ENCODE data around the gene GPR179.

The GPR179 gene, protein sequence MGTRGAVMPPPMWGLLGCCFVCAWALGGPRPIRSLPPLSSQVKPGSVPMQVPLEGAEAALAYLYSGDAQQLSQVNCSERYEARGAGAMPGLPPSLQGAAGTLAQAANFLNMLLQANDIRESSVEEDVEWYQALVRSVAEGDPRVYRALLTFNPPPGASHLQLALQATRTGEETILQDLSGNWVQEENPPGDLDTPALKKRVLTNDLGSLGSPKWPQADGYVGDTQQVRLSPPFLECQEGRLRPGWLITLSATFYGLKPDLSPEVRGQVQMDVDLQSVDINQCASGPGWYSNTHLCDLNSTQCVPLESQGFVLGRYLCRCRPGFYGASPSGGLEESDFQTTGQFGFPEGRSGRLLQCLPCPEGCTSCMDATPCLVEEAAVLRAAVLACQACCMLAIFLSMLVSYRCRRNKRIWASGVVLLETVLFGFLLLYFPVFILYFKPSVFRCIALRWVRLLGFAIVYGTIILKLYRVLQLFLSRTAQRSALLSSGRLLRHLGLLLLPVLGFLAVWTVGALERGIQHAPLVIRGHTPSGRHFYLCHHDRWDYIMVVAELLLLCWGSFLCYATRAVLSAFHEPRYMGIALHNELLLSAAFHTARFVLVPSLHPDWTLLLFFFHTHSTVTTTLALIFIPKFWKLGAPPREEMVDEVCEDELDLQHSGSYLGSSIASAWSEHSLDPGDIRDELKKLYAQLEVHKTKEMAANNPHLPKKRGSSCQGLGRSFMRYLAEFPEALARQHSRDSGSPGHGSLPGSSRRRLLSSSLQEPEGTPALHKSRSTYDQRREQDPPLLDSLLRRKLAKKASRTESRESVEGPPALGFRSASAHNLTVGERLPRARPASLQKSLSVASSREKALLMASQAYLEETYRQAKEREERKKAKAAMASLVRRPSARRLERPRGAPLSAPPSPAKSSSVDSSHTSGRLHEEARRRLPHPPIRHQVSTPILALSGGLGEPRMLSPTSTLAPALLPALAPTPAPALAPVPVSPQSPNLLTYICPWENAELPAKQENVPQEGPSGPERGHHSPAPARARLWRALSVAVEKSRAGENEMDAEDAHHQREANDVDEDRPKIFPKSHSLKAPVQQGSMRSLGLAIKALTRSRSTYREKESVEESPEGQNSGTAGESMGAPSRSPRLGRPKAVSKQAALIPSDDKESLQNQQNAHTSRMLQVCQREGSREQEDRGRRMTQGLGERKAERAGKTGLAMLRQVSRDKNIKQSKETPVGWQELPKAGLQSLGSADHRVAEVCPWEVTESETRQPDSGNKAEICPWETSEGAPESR (N-terminal part only)

DNA sequence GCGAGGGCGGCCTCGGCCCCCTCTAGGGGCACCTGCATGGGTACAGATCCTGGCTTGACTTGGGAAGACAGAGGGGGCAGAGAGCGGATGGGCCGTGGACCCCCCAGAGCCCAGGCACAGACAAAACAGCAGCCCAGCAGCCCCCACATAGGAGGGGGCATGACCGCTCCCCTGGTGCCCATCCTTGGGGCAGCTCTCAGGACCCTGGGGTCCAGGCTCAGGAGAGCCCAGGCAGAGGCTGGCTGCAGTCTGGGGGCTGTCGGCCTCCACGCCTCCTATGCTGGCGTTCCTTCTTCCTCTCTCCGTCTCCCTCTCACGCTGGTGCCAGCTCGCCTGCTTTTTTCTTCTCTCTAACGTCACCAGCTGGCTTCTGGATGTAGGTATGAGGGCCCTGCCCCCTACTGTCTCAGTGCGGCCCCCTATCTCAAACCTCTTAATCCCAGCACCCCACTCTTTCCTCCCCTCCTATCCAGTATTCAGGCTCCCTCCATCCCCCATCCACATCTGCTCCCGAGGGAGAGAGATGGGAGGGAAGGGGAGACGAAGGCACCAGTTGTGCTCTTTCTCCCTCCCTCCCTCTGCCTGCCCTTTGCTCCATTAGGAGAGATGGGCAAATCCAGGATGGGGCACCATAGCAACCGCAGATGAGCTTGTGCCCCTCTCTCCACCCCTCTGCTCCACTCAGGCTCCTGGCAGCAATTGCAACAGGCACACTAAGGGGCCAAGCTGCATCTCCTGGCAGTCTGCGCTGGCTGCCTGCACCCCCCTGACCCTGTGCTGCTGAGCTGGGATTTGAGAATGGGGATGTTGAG lies at the start of gene GPR179:
Gene GPR179, minus strand, starts transcription at position 349 of the 812 bp plus-strand sequence. Its CDS starts 167 bp downstream, at position 182.
- DNase-seq (ENCODE audit: low spot score), result no peak

DNA sequence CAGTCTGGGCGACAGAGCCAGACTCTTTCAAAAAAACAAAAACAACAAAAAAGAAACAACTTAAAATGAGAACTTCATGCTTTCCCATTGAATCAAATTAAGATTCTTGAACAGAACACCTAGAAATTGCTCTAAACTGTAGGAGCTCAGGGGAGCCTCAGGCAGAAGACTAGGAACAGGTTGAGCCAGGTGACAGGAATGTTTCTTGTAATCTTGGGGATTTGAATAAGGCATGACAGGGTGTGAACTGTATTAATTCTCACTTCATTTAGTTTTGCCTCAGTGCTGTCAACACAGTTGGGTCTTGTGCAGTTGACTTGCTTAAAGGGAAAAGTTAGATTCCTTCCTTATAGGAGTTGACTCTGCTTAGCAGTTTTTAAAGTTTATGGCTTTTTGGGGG lies 35.7 kb upstream of the GPR179 start:
- no peak for DNase-seq (ENCODE audit: low spot score)

DNA sequence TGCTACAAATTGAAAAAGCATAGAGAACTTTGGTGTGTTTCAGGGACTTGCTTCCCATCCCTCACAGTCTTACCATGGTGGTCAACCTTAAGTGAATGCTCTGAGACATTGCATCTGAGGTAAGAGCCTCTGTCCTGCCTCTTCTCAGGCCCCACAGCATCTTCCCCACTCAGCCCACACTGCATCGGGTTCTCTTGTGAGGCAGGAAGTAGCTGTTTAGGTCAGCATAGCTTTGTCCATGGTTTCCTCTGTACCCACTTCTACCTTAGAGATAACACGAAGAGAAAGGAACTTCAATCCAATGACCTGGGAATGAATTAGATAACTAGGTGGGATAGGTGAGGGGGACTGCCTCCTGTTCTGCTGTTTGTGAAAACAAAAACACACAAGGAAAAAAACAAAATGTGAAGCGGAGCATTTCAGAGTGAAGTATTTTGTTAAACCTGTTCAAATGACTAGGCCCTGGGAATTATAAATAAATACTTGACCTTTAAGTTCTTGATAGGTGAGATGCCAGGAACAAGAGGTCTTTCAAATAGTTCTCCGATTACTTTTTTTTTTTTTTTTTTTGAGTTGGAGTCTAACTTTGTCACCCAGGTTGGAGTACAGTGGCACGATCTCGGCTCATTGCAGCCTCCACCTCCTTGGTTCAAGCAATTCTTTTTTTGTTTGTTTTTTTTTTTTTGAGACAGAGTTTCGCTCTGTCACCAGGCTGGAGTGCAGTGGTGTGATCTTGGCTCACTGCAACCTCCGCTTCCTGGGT lies 25.5 kb upstream of the GPR179 start:
- no peak for DNase-seq (ENCODE audit: low spot score)

DNA sequence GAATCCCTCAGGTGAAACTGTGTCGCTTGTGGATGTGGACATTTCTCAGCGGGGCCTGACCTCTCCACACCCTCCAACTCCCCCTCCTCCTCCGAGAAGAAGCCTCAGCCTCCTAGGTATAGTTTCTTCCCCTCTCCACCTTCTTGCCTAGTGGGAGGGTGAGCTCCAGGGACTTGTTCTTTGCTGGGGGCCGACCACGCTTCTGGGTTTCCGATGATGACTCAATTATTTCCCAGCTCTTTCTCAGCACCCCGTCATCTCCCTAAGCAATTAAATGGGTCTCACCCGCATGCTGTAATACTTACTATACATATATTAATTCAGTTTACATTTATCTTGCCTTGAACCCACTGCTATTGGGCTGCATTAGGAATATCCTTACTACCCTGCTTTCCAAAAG lies 21.0 kb upstream of the GPR179 start:
- DNase-seq (ENCODE audit: low spot score), result no peak

DNA sequence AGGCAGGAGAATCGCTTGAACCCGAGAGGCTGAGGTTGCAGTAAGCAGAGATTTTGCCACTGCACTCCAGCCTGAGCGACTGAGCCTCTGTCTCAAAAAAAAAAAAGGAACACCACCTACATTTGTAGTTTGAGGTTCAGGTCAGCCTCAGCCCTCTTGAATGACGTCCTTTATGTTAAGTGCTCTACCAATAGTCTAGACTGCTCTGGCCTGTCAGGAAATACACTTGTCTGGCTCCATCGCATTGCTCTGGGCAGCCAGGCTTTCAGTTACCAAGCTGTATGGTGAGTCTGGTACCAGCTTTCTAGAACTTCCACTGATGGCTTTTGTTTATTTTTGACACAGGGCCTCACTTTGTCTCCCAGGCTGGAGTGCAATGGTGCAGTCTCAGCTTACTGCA lies 19.3 kb upstream of the GPR179 start:
- no peak for DNase-seq (ENCODE audit: low spot score)

DNA sequence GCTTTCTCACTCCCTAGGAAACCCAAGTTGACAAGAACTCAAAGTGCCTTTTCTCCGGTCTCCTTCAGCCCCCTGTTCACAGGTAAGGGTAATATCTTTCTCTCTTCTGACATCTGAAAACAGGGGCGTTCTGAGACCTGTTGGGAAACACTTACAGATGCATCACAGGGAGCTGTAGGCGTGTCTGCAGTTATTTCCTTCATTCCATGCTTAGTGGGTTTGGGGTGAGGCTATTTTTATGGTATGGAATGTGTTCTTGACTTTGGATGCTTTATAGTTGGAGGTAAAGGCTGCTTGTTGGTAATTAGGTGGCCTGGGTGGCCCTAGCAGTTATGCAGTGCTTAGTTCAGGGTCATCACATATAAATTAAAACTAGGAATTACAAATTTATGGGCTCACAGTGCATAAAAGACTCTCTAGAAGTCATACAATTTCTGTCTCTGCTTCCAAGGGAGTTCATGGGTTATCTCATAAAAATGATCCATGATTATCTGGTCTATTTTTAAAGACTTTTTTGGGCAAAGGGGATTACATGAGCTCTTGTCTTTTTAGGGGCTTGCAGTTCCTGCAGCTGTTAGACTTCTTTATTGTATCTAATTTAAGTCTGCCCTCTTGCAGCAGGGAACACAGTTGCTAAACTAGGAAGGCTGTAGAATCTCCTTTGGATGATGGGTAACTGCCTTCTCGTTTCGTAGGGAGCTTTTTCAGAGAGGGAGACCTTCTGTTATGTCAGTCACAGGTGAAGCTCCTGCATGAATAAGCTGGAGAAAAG lies 18.1 kb upstream of the GPR179 start:
- no peak for DNase-seq (ENCODE audit: low spot score)

DNA sequence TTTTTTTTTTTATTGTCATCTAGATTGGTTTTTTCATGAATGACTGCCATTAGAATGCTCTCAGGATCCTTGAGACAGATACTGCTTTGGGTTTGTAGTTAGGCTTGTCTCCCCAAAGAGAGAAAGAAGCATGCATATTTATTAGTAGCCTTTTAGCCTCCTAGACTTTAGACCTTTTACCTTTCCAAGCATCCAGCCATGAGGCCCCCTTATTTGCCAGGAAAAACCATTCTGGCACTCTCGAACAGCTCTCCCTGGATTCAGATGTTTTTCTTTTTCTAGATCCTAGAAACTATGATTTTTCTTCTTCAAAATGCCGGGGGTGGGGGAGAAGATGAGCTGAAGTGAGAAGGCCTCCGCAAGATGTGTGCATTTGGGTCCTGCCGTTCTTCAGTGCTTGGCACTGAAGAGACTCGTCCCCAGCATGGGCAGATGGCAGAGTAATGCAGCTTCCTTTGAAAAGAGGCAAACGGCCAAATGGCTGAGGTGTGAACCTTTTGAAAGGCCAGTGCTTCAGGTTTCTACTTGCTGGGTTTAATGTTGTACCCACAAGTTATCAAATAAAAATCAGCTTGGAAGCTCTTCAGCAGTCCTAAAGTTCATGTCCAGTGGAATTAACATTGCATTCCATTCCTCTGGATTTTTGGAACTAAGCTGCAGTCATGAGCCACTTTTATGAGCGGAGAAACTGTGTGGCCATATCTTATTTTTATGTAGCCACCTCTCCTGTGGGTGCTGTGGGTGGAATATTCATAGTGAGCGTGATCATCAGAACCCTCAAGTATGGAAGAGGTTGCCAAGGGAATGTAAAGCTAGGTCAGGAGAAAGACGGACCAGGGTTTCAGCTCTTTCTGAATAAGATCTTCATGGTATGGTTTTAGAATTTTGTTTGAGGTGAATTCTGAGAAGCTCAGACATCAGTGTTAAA lies 15.1 kb upstream of the GPR179 start:
- DNase-seq (ENCODE audit: low spot score), result no peak

DNA sequence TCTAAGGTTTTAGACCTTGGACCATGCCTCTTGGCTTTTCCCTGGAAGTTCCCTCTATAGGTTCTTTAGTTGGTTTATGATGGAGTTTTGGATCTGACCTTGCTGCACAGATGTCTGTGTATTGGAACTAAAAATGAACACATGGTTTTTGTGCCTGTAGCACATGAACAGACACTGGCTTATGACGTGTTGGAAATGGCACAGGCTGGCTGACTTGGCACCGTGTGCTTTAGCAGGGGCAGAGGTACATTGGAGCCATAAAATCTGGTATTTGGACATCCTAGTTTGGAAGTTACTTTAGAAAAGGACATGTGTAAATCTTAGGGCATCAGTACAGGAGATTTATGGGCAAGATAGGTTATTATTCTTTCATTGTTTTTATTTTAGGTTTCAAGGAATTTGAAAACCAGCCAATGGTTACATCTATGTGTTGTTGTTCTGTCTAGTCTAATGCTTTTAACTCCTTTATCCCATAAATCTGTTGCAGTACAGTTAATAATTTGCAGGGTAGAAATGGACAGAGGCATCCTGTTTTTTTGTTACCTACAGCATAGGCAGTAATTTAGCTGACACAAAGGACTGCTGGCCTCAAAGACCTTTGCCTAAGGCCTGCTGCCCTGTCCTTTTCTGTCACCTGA lies 13.8 kb upstream of the GPR179 start:
- DNase-seq (ENCODE audit: low spot score), result no peak

DNA sequence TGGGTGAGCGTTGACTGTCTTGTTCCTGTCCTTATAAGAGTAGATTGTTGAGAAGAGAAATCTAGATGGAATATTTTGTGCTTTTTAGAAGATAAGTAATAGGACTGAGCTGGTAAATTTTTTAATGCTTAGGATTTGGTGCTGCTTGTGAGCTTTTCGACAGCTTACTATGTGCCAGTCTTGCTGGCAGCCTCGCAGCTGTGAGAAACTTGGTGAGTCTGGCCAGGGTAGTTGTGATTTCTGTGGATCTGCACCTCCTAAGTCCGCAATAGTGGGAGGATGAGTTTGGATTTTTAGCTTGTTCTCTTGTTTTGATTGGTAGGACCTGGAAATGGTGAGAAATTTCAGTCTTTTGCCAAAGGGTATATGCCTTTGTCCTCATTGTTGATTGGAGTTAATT lies 11.5 kb upstream of the GPR179 start:
- DNase-seq (ENCODE audit: low spot score), result no peak

DNA sequence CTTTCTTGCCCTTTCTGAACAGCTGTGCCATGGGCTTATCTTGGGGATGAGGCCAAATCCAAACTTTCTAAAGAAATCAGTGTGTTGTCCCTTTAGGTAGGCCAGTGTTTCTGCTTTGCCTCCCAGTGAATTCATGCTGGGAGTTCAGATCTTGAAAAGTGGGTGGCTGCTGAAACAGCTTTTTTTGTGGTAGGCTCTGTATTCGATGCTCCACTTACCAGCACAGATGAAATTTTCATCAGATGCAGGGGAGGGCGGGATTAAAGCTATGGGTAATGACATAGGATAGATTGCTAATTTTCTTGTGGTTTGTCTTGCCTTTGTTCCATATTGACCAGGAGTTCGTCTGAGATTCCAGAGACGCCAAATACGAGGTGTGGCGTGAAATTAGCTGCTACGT lies 10.7 kb upstream of the GPR179 start:
- DNase-seq (ENCODE audit: low spot score), result no peak

DNA sequence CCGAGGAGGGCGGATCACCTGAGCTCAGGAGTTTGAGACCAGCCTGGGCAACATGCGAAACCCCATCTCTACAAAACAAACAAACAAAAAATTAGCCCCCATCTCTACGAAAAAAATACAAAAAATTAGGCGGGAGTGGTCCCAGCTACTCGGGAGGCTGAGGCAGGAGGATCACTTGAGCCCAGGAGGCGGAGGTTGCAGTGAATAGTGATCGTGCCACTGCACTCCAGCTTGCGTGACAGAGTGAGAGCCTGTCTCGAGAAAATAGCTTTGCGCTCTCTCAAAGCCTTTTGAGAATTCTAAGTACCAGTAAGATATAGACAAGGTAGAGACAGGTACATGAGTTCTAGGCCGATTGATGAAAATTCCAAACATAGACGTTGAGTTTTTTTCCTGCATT lies 9.9 kb upstream of the GPR179 start:
- no peak for DNase-seq (ENCODE audit: low spot score)

DNA sequence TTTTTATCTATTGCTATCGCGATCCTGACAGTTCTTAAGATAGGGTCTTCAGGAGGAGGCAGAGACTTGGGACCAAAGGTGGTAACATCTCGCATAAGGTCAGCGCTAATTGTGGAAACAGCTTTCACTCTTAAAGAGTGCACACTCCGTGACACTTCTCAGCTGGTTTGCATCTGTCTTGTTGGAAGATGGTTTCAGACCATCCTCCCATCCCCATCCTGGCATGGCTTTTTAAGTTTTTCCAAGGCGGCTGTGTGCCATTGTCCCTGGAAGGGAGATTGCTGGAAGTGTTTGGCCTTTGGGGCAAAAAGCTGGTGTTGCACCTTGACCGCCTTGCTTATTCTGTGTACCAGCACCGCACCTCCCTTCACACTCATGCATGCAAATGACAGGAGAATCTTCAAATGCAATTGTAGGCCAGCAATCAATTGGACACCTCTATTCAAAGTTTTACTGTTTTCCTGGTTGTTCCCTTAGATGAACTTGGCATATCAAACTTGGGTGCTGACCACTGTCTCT lies 9.4 kb upstream of the GPR179 start:
- no peak for DNase-seq (ENCODE audit: low spot score)

DNA sequence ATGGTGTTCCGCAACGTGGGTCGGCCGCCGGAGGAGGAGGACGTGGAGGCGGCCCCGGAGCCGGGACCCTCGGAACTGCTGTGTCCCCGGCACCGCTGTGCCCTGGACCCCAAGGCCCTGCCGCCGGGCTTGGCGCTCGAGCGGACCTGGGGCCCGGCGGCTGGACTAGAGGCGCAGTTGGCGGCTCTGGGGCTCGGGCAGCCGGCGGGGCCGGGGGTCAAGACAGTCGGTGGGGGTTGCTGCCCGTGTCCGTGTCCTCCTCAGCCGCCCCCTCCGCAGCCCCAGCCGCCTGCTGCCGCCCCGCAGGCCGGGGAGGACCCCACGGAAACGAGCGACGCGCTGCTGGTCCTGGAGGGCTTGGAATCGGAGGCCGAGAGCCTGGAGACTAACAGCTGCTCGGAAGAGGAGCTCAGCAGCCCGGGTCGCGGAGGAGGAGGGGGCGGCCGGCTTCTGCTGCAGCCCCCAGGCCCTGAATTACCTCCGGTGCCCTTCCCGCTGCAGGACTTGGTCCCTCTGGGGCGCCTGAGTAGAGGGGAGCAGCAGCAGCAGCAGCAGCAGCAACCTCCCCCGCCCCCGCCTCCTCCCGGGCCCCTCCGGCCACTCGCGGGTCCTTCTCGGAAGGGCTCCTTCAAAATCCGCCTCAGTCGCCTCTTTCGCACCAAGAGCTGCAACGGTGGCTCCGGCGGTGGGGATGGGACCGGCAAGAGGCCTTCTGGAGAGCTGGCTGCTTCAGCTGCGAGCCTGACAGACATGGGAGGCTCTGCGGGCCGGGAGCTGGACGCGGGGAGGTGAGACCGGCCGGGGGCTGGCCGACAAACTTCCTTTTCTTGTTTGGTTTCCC lies 8.7 kb upstream of the GPR179 start:
- no peak for DNase-seq (ENCODE audit: low spot score)

DNA sequence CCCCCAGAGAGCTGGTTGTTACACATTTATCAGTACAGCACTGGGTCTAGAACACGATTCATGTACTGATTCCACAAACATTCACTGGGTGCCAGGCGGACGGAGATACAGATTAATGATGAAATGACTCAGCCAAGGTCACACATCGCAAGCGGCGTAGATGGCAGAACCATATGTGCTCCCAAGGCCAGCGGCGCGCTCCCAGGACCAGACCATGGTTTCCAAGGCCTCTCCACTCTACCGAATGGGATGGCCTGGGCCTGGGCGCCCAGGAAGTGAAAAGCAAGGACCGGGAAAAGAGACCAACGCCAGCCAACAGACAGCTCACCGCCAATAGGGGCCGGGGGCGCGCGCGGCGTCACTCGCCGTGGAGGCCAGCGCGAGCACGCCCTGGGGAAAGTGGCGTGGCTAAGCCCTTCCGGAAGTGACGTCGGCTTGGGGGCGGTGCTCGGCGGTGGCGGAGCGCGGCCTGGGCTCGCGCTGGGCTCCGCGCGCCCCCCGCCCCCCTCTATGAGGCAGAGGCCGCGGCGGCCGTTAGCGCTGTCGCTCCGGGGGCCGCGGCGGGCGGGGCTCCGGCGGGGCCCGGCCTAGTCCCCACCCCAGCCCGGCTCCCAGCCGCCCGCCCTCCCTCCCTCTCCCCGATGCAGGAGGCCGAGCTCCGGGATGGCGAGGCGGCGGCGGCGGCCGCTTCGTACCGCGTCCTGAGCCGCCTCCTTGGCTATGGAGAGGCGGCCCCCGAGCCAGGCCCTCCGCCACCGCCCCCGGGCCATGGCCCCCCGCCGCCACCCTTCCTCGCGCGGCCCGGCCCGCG lies 7.9 kb upstream of the GPR179 start, which contains the start of gene SOCS7:
Gene SOCS7, plus strand, starts transcription at position 433 of the 811 bp plus-strand sequence. Its CDS starts 209 bp downstream, at position 642.
- peak; percentile 88 for DNase-seq (ENCODE audit: low spot score)

DNA sequence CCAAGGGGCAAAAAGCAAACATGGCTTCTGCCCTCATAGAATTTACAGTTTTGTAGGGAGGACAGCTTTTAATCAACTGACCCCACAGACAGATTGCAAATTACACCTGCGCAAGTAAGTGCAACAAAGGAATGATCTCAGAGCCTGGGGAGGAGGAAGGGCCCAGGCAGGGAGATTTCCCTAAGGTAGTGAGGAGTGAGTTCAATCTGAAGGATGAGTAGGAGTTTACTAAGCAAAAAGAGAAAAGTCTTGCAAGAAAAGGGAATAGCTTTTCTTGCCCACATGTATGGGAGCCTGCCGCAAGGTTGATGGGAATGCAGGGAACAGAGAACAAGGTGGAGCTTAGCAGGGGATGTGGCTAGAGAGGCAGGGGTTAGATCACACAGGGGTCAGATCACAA lies 6.3 kb upstream of the GPR179 start:
- no peak for DNase-seq (ENCODE audit: low spot score)

DNA sequence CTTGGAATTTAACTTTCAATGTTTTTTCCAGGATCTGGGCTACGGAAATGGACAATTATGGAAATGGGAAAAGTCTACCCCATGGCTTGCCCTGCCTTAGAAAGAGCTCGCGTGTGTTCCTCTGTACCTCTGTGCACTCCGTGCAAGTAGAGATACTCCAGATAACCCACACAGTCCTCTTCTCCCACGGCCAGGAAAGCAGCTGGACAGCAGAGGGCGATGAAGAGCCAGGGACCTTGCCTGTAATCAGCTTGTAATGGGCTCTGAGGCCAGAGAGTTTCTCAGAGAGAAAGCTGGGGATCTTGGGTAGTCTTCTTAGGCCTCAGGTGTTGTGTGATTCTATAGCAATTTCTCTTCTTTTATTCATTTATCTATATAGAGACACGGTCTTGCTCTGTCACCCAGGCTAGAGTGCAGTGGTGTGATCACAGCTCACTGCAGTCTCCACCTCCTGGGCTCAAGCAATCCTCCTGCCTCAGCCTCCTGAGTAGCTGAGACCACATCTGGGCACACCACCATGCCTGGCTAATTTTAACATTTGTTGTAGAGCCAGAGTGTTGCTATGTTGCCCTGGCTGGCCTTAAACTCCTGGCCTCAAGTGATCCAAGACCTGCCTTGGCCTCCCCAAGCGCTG lies 5.5 kb upstream of the GPR179 start:
- peak; percentile 84 for DNase-seq (ENCODE audit: low spot score)

Data from hematopoietic multipotent progenitor cell treated with erythropoietin and hydrocortisone succinate and interleukin-3 and kit ligand, for 15 days (in vitro differentiated cells).